GM12878 (cell line): ENCODE data around the gene PPOX. TPM values are rescaled to one million over a fixed set of nuclear protein-coding genes. Genes with fewer than 3 reads are reported as not detected.

Experiments
- CHD2 ChIP-seq: IDR thresholded peaks from 2 replicates; pipeline ENCODE4 v1.6.1; 2011; ENCODE audit warnings: low read depth, low read length, improper control_type of control experiment, borderline replicate concordance
- CTCF ChIP-seq, 3 experiments: IDR thresholded peaks in 2 of 3; conservative IDR thresholded peaks in 1 of 3; 2 replicates each; pipeline ENCODE4 v1.5.1; 2011; ENCODE audit warnings: low read depth in 3 of 3, low read length in 3 of 3, mild to moderate bottlenecking in 3 of 3, control low read depth in 2 of 3, moderate library complexity in 2 of 3, inconsistent platforms in 1 of 3, mixed read lengths in 1 of 3; ENCODE audit not compliant: control insufficient read depth in 2 of 3, insufficient read depth in 1 of 3; ENCODE audit errors: extremely low read depth in 1 of 3
- E4F1 ChIP-seq: fragments of 450-650 bp; IDR thresholded peaks from 2 replicates; pipeline ENCODE4 v1.6.1; 2018; ENCODE audit warnings: borderline replicate concordance, mild to moderate bottlenecking; ENCODE audit not compliant: partially characterized antibody
- IKZF2 ChIP-seq, 2 experiments: fragments of 450-650 bp; IDR thresholded peaks; 2 replicates each; pipeline ENCODE4 v1.6.1; 2017; ENCODE audit warnings: mild to moderate bottlenecking in 2 of 2, moderate library complexity in 2 of 2
- IRF3 ChIP-seq: fragments of 450-650 bp; IDR thresholded peaks from 2 replicates; pipeline ENCODE4 v1.6.1; 2014; ENCODE audit warnings: mild to moderate bottlenecking
- KLF5 ChIP-seq: fragments of 450-650 bp; IDR thresholded peaks from 2 replicates; pipeline ENCODE4 v1.6.1; 2014; ENCODE audit warnings: mild to moderate bottlenecking; ENCODE audit not compliant: partially characterized antibody
- LARP7 ChIP-seq: fragments of 450-650 bp; IDR thresholded peaks from 2 replicates; pipeline ENCODE4 v1.6.1; 2017; ENCODE audit warnings: mild to moderate bottlenecking
- NRF1 ChIP-seq: conservative IDR thresholded peaks from 2 replicates; pipeline ENCODE4 v1.6.1; 2011; ENCODE audit warnings: mild to moderate bottlenecking, low read depth, low read length, improper control_type of control experiment
- PRDM15 ChIP-seq: fragments of 450-650 bp; formaldehyde crosslinking; IDR thresholded peaks from 2 replicates; pipeline ENCODE4 v1.4.0; 2020; ENCODE audit warnings: mild to moderate bottlenecking, moderate library complexity
- RBBP5 ChIP-seq: fragments of 200-600 bp; sonication (generic); conservative IDR thresholded peaks from 2 replicates; pipeline ENCODE4 v1.6.1; 2016
- SMARCA5 ChIP-seq: fragments of 450-650 bp; IDR thresholded peaks from 2 replicates; pipeline ENCODE4 v1.6.1; 2017; ENCODE audit warnings: mild to moderate bottlenecking
- SRF ChIP-seq, 2 experiments: IDR thresholded peaks; 2 replicates each; pipeline ENCODE4 v1.6.1; 2011; ENCODE audit warnings: low read depth in 2 of 2, low read length in 2 of 2, mild to moderate bottlenecking in 1 of 2, moderate library complexity in 1 of 2
- STAT3 ChIP-seq: IDR thresholded peaks from 2 replicates; pipeline ENCODE4 v1.6.1; 2011; ENCODE audit warnings: low read depth, low read length, improper control_type of control experiment
- TAF1 ChIP-seq: IDR thresholded peaks from 2 replicates; pipeline ENCODE4 v1.6.1; 2011; ENCODE audit warnings: mild to moderate bottlenecking, low read depth, low read length, borderline replicate concordance
- TCF3 ChIP-seq: IDR thresholded peaks from 2 replicates; pipeline ENCODE4 v1.6.1; 2012; ENCODE audit warnings: low read depth, mild to moderate bottlenecking, low read length, borderline replicate concordance; ENCODE audit not compliant: insufficient read depth
- YBX1 ChIP-seq: fragments of 450-650 bp; IDR thresholded peaks from 2 replicates; pipeline ENCODE4 v1.6.1; 2016; ENCODE audit warnings: antibody characterized with exemption
- ZBTB33 ChIP-seq: fragments of 450-650 bp; IDR thresholded peaks from 2 replicates; pipeline ENCODE4 v1.6.1; 2017; ENCODE audit warnings: mild to moderate bottlenecking
- polyA plus RNA-seq, 11 experiments: library from polyadenylated mRNA; depleted of rRNA in 4 of 11; unstranded in 6 of 11; stranded (reverse) in 5 of 11; fragments of >200 nt; fragmentation: Nextera tagmentation in 4 of 11; fragmentation: Illumina TruSeq in 1 of 11; extraction: Ambion mirVana in 4 of 11; extraction: Trizol in 1 of 11; gene quantifications; 1 replicate in 1 of 11; 2 replicates in 10 of 11; pipeline versions ENCODE4 v1.2.1 to v1.2.3, GENCODE V29; 2011 to 2016; ENCODE audit warnings: inconsistent platforms in 2 of 11, missing spikeins in 2 of 11, low read depth in 1 of 11
- total RNA-seq, 4 experiments: library from RNA; depleted of rRNA in 3 of 4; stranded (reverse); fragments of >200 nt in 3 of 4; fragmentation: Illumina TruSeq in 1 of 4; extraction: Trizol in 1 of 4; gene quantifications; 2 replicates each; pipeline versions ENCODE4 v1.2.1 to v1.2.3, GENCODE V29; 2013 to 2021

The PPOX gene
- total and polyA plus RNA-seq, 10 of the 15 experiments (the other 5 are each of a cell fraction or from before 2014, with no cell fraction given), result 8.9 to 31.5 (median 20.3) TPM

- TF ChIP-seq ZBTB33, result no peak
- TF ChIP-seq E4F1, result no peak
- no peak for TF ChIP-seq IRF3
- no peak for TF ChIP-seq RBBP5
- TF ChIP-seq TAF1, result peak; percentile 89; the same call in 1 of the 2 replicates
- TF ChIP-seq KLF5, result no peak
- TF ChIP-seq LARP7, result no peak
- TF ChIP-seq PRDM15, result no peak
- no peak for TF ChIP-seq CHD2
- TF ChIP-seq NRF1, result no peak
- TF ChIP-seq STAT3, result no peak
- no peak for TF ChIP-seq SRF (IDR thresholded peaks at IDR 0.05; ENCODE audit: low read depth in 2 of 2, low read length in 2 of 2)
- TF ChIP-seq YBX1, result no peak
- TF ChIP-seq SMARCA5, result no peak
- no peak for TF ChIP-seq TCF3
- 0 out of 6 replicates have a peak, but pooled peaks of 1 of the 3 experiments have one; percentile 8 for TF ChIP-seq CTCF (IDR thresholded peaks at IDR 0.05 in 2 of 3, conservative IDR thresholded peaks at IDR 0.05 in 1 of 3; ENCODE audit: control insufficient read depth in 2 of 3, extremely low read depth in 1 of 3, insufficient read depth in 1 of 3, low read depth in 3 of 3, low read length in 3 of 3)
- TF ChIP-seq IKZF2 (IDR thresholded peaks at IDR 0.05), result no peak; a peak in 1 of 4 replicates
Observed at GRCh38 chr1:161177112-161177935, 11.1 kb downstream of the PPOX start, which contains the start of gene B4GALT3 (continued).
